Endothelial cell of umbilical vein (primary cell): ENCODE results near the gene PKDREJ.

ENCODE experiments used
- EZH2 ChIP-seq: IDR thresholded peaks from 2 replicates; pipeline ENCODE4 v1.6.1; 2012; ENCODE audit warnings: borderline replicate concordance, low read depth, mild to moderate bottlenecking, moderate library complexity, low read length, inconsistent platforms; ENCODE audit not compliant: severe bottlenecking
- JUN ChIP-seq: IDR thresholded peaks from 2 replicates; pipeline ENCODE4 v1.6.1; 2011; ENCODE audit warnings: borderline replicate concordance, low read depth; ENCODE audit not compliant: insufficient read length, insufficient read depth
- MYC ChIP-seq: IDR thresholded peaks from one replicate; pipeline ENCODE4 v1.6.1; 2011; ENCODE audit warnings: mild to moderate bottlenecking, low read depth, low read length
- POLR2A ChIP-seq: IDR thresholded peaks from 2 replicates; pipeline ENCODE4 v1.6.1; 2012; ENCODE audit warnings: low read depth, mild to moderate bottlenecking, control low read depth, low read length
- POLR2AphosphoS5 ChIP-seq: IDR thresholded peaks from 2 replicates; pipeline ENCODE4 v1.6.1; 2012; ENCODE audit warnings: low read depth, mild to moderate bottlenecking, control low read depth, low read length, moderate library complexity; ENCODE audit not compliant: insufficient read depth
- TF ChIP-seq, protein P1 (sequence below), 2 donors: IDR thresholded peaks; 1 replicate in 1 of 2; 2 replicates in 1 of 2; pipeline ENCODE4 v1.5.1; 2011; ENCODE audit warnings: low read length in 2 of 2, mild to moderate bottlenecking in 2 of 2, moderate library complexity in 2 of 2, control low read depth in 1 of 2, inconsistent platforms in 1 of 2, low read depth in 1 of 2; ENCODE audit not compliant: insufficient read depth in 1 of 2; ENCODE audit errors: extremely low read depth in 1 of 2
- TF ChIP-seq, protein P2 (sequence below): IDR thresholded peaks from 2 replicates; pipeline ENCODE4 v1.6.1; 2011; ENCODE audit not compliant: insufficient read depth, insufficient read length

DNA sequence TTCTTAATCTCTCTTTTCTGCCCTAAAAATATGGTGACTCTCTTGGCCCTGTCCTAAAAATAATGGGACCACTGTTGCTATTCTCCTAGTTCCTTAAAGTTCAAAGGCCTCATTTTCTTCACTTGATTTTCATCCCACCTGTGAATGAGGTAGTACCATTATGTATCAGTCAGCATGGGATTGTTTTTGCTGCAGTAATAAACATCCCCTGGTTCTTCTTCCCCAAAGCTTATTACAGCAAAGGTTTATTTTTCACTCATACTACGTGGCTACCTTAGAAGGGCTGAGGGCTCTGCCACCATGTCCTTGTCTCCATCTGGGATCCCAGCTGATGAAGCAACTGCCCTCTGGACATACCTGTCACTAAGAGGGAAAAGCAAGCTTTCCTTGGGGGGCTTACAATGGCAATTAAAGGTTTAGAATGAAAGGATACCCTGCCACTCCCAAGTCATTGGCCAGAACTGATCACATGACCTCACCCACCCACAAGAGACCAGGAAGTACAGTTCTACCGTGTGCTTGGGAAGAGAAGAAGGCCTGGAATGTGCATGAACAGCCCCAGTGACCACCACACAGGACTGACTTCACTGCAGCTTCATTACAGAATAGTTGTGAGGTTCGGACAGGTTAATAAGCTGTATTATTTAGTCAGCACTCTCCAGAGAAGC, 12.4 kb upstream of the PKDREJ start:
- TF ChIP-seq, protein P1, sequence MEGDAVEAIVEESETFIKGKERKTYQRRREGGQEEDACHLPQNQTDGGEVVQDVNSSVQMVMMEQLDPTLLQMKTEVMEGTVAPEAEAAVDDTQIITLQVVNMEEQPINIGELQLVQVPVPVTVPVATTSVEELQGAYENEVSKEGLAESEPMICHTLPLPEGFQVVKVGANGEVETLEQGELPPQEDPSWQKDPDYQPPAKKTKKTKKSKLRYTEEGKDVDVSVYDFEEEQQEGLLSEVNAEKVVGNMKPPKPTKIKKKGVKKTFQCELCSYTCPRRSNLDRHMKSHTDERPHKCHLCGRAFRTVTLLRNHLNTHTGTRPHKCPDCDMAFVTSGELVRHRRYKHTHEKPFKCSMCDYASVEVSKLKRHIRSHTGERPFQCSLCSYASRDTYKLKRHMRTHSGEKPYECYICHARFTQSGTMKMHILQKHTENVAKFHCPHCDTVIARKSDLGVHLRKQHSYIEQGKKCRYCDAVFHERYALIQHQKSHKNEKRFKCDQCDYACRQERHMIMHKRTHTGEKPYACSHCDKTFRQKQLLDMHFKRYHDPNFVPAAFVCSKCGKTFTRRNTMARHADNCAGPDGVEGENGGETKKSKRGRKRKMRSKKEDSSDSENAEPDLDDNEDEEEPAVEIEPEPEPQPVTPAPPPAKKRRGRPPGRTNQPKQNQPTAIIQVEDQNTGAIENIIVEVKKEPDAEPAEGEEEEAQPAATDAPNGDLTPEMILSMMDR (IDR thresholded peaks at IDR 0.05; ENCODE audit: extremely low read depth in 1 of 2, insufficient read depth in 1 of 2, low read depth in 1 of 2, low read length in 2 of 2), result no peak
- TF ChIP-seq, protein P2, sequence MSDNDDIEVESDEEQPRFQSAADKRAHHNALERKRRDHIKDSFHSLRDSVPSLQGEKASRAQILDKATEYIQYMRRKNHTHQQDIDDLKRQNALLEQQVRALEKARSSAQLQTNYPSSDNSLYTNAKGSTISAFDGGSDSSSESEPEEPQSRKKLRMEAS, result no peak
- TF ChIP-seq POLR2A (no peak), MYC (no peak), EZH2 (no peak), POLR2AphosphoS5 (no peak), JUN (no peak)
